ENCODE data around the gene COG5.
A peak's percentile ranks its signal among the peaks of the same experiment; 100 is the strongest.

COG5 gene

DNA sequence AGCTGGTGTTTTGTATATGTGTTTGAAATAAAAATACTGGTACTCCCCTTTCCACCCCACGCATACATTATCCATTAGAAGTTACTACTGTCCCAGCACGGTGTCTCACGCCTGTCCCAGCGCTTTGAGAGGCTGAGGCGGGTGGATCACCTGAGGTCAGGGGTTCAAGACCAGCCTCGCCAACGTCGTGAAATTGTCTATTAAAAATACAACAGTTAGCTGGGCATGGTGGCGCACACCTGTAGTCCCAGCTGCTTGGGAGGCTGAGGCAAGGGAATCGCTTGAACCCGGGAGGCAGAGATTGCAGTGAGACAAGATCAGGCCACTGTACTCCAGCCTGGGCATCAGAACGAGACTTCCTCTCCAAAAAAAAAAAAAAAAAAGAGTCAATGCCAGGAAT is 392.2 kb downstream of the COG5 start:
- H3K27ac ChIP-seq (replicated peaks): no peak overlapping the region
- no peak for DNase-seq (ENCODE audit: low read depth in 1 of 2, low spot score in 1 of 2)
- TF ChIP-seq REST (IDR thresholded peaks at IDR 0.05; ENCODE audit: insufficient replicate concordance, low read depth) (no peak), SPI1 (IDR thresholded peaks at IDR 0.05; ENCODE audit: borderline replicate concordance, low read depth) (no peak), POLR2AphosphoS5 (IDR thresholded peaks at IDR 0.05; ENCODE audit: low read depth) (no peak), GABPA (IDR thresholded peaks at IDR 0.05; ENCODE audit: low read depth) (no peak)
- TF ChIP-seq, protein P1, sequence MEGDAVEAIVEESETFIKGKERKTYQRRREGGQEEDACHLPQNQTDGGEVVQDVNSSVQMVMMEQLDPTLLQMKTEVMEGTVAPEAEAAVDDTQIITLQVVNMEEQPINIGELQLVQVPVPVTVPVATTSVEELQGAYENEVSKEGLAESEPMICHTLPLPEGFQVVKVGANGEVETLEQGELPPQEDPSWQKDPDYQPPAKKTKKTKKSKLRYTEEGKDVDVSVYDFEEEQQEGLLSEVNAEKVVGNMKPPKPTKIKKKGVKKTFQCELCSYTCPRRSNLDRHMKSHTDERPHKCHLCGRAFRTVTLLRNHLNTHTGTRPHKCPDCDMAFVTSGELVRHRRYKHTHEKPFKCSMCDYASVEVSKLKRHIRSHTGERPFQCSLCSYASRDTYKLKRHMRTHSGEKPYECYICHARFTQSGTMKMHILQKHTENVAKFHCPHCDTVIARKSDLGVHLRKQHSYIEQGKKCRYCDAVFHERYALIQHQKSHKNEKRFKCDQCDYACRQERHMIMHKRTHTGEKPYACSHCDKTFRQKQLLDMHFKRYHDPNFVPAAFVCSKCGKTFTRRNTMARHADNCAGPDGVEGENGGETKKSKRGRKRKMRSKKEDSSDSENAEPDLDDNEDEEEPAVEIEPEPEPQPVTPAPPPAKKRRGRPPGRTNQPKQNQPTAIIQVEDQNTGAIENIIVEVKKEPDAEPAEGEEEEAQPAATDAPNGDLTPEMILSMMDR (IDR thresholded peaks at IDR 0.05; ENCODE audit: insufficient read depth, low read length): no peak
- no peaks in the 10 kb centered on the region for H3K27me3 ChIP-seq (ENCODE audit: insufficient read depth, poor library complexity, severe bottlenecking)
- H3K4me3 ChIP-seq (replicated peaks; ENCODE audit: insufficient read depth, low read length): no peak overlapping the region

DNA sequence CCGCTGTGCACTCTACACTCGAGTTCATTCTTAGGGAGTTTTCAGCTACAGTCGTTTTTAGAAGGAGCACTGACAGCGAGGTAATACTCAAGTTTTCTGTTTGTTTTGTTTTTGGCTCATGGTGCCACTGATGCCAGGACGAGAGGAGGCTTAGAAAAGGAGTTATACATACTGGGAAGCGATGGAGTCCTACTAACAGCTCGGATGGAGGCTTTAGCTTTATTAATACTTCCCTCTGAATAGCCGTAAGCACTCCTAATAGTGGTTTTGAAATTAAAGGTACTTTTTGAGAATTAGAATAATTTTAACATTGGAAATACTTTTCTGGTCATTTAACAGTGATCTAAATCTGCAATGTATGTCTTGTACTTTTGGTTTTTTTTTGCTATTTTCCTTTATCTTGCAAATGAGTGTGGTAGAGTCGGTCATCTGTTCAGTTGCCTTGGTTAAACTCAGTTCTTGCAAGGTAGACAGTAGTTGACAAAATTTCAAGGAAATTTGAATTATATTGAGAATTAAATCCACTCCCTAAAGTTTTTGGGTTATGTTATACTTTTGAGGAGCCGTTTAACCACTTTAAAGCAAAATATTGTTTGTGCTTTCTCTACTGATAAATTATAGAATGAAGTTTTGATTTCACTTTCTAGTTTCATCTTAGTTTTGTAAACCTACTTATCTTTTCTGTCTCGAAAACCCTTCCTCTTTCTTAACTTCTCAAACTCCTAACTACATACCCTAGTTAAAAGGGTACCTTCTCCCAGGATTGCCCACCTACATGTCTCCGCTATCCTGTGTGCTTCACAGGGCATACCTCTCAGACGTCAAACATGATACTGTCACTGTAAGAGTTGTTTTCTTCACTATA is 393.4 kb downstream of the COG5 start:
- H3K27ac ChIP-seq (replicated peaks): peak overlapping the region; percentile 93
- DNase-seq (ENCODE audit: low read depth in 1 of 2, low spot score in 1 of 2): no peak
- peak overlapping the region; percentile 97 for H3K4me3 ChIP-seq (replicated peaks; ENCODE audit: insufficient read depth, low read length)
- no peaks in the 10 kb centered on the region for H3K27me3 ChIP-seq (ENCODE audit: insufficient read depth, poor library complexity, severe bottlenecking)
- TF ChIP-seq POLR2AphosphoS5 (IDR thresholded peaks at IDR 0.05; ENCODE audit: low read depth) (no peak), SPI1 (IDR thresholded peaks at IDR 0.05; ENCODE audit: borderline replicate concordance, low read depth) (peak; percentile 32; the same call in 1 of the 2 replicates)
- TF ChIP-seq, protein P1 (IDR thresholded peaks at IDR 0.05; ENCODE audit: insufficient read depth, low read length): no peak

GRCh38 chr7:107169120-107170050 is 394.3 kb downstream of the COG5 start:
- DNase-seq (ENCODE audit: low read depth in 1 of 2, low spot score in 1 of 2): peak; percentile 92 to 96
- peak overlapping the region; percentile 97 for H3K4me3 ChIP-seq (replicated peaks; ENCODE audit: insufficient read depth, low read length)
- H3K27me3 ChIP-seq (ENCODE audit: insufficient read depth, poor library complexity, severe bottlenecking): no peaks in the 10 kb centered on the region
- H3K27ac ChIP-seq (replicated peaks): peak overlapping the region; percentile 93
- peak; percentile 10 for TF ChIP-seq REST (IDR thresholded peaks at IDR 0.05; ENCODE audit: insufficient replicate concordance, low read depth)
- peak; percentile 20; the same call in 1 of the 2 replicates for TF ChIP-seq SPI1 (IDR thresholded peaks at IDR 0.05; ENCODE audit: borderline replicate concordance, low read depth)
- peak; percentile 22; the same call in 1 of the 2 replicates for TF ChIP-seq GABPA (IDR thresholded peaks at IDR 0.05; ENCODE audit: low read depth)
- TF ChIP-seq POLR2AphosphoS5 (IDR thresholded peaks at IDR 0.05; ENCODE audit: low read depth): peak; percentile 65
- TF ChIP-seq, protein P1 (IDR thresholded peaks at IDR 0.05; ENCODE audit: insufficient read depth, low read length): no peak
